Stimulated activated CD8-positive, alpha-beta memory T cell treated with anti-CD3 and anti-CD28 coated beads, Interleukin-4, amount 100 ng/mL, for 1 hour (primary cell): ENCODE data around the gene CIB2.
A peak's percentile ranks its signal among the peaks of the same experiment; 100 is the strongest.

Source experiments
- DNase-seq, 2 donors: peaks; one replicate each; pipeline ENCODE4 v3.0.0-alpha.2; 2020; ENCODE audit warnings: low read depth in 2 of 2, low spot score in 1 of 2

CIB2 gene

GRCh38 chr15:78109156-78109555, 22.1 kb downstream of the CIB2 start:
- DNase-seq: no peak

- peak; percentile 66 to 74 for DNase-seq
These were observed 22.8 kb downstream of the CIB2 start for GRCh38 chr15:78108300-78109084.

GRCh38 chr15:78107471-78107870, 23.8 kb downstream of the CIB2 start:
- no peak for DNase-seq

- DNase-seq: no peak
These were observed 25.6 kb downstream of the CIB2 start for GRCh38 chr15:78105476-78106241.

GRCh38 chr15:78104566-78105475, 26.4 kb downstream of the CIB2 start:
- DNase-seq: no peak

GRCh38 chr15:78104119-78104479, 27.1 kb downstream of the CIB2 start:
- no peak for DNase-seq

- peak in 1 of 2 donors; percentile 29 for DNase-seq
These were observed 27.7 kb downstream of the CIB2 start for GRCh38 chr15:78103406-78104118.

GRCh38 chr15:78102741-78103140, 28.5 kb downstream of the CIB2 start:
- no peak for DNase-seq

GRCh38 chr15:78102211-78102610, 29.0 kb downstream of the CIB2 start:
- no peak for DNase-seq

- DNase-seq: no peak
These were observed 29.7 kb downstream of the CIB2 start for GRCh38 chr15:78101423-78102105.

- DNase-seq: no peak
These were observed 30.4 kb downstream of the CIB2 start for GRCh38 chr15:78100886-78101285.

- DNase-seq: no peak
These were observed 33.0 kb downstream of the CIB2 start for GRCh38 chr15:78098131-78098755.

- no peak for DNase-seq
These were observed 33.6 kb downstream of the CIB2 start for GRCh38 chr15:78097667-78098066.

- no peak for DNase-seq
These were observed 37.8 kb downstream of the CIB2 start for GRCh38 chr15:78093242-78094020.

- DNase-seq: no peak
These were observed 38.8 kb downstream of the CIB2 start, which contains the start of gene SH2D7 for GRCh38 chr15:78092261-78093041. SH2D7 (plus strand) TSS chr15:78092561; CDS start chr15:78092585, 24 bp downstream.

- DNase-seq: no peak
These were observed 40.7 kb downstream of the CIB2 start for GRCh38 chr15:78090422-78091063.

- no peak for DNase-seq
These were observed 42.5 kb downstream of the CIB2 start for GRCh38 chr15:78088773-78089080.
